Ectodermal cell (in vitro differentiated cells): ENCODE data around the gene ITCH. TPM values are rescaled to one million over a fixed set of nuclear protein-coding genes. Genes with fewer than 3 reads are reported as not detected.
A peak's percentile ranks its signal among the peaks of the same experiment; 100 is the strongest.
"Not testable (repeated sequence)": the region's sequence is repeated elsewhere in the genome, so short reads cannot be mapped to it uniquely, and the experiment has no call there.

Source experiments
- H3K27ac ChIP-seq: 2 replicates; pipeline ENCODE4 v1.7.0; 2013; ENCODE audit warnings: mild to moderate bottlenecking, low read depth, low read length; ENCODE audit not compliant: insufficient read depth, poor library complexity, severe bottlenecking
- H3K27me3 ChIP-seq: 2 replicates; pipeline ENCODE4 v1.7.0; 2013; ENCODE audit warnings: mild to moderate bottlenecking, low read length; ENCODE audit not compliant: insufficient read depth, control insufficient read depth, poor library complexity, severe bottlenecking
- H3K36me3 ChIP-seq: one replicate; pipeline ENCODE4 v1.7.0; 2013; ENCODE audit warnings: low read length; ENCODE audit not compliant: control insufficient read depth, insufficient read depth
- H3K4me1 ChIP-seq: one replicate; pipeline ENCODE4 v1.7.0; 2013; ENCODE audit warnings: low read length; ENCODE audit not compliant: control insufficient read depth, insufficient read depth
- H3K4me3 ChIP-seq: 2 replicates; pipeline ENCODE4 v1.7.0; 2013; ENCODE audit warnings: low read depth, low read length, control low read depth; ENCODE audit not compliant: insufficient read depth
- H3K9me3 ChIP-seq: 2 replicates; pipeline ENCODE4 v1.7.0; 2013; ENCODE audit warnings: mild to moderate bottlenecking, low read length, moderate library complexity; ENCODE audit not compliant: control insufficient read depth
- WGBS, 2 experiments: methylation state at CpG; one replicate each; pipeline ENCODE4 v1.1.7; 2013; ENCODE audit warnings: missing lambda C conversion rate in 2 of 2; 5-methylcytosine and 5-hydroxymethylcytosine counted together
- polyA plus RNA-seq, 4 experiments: library from polyadenylated mRNA; stranded (reverse); fragments of 50-300 nt; gene quantifications; one replicate each; pipeline ENCODE4 v1.2.3, GENCODE V29; 2013

ITCH gene
- polyA plus RNA-seq (2013, experiment 1 of 4): 37.4 TPM
- 32.8 TPM for polyA plus RNA-seq (2013, experiment 2 of 4)
- 27.2 TPM for polyA plus RNA-seq (2013, experiment 3 of 4)
- polyA plus RNA-seq (2013, experiment 4 of 4): 31.4 TPM

DNA sequence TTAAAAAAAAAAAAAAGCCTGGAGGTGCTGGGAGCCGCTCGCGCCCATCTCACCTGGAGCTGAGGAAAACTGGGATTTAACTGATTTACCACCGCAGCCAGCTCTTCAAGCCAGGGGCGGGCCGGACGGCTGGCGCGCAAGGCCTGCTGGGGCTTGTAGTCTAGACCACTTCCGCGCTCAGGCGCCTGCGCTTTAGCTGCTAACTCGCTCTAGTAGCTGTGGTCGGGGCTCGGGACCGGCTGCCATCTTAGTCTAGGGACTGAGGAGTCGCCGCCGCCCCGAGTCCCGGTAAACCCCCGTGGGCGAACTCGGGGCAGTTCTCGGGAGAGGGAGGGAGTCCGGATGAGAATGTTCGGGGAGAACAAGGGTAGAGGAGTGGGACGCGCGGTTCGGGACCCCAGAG lies at the start of gene ITCH:
Gene ITCH (plus strand): TSS at position 212 of the 403 bp plus-strand sequence. CDS start 30,539 bp downstream, outside the sequence.
- WGBS, 2 experiments: 0 to 1% methylated on average over 32 of the region's 32 CpGs
- Histone ChIP-seq H3K27me3 (no peaks in the 10 kb centered on the region), H3K27ac (no peak within 1 kb of the TSS), H3K4me3 (peak within 1 kb of the TSS; percentile 93), H3K36me3 (no peaks in the 10 kb centered on the region), H3K9me3 (no peaks in the 10 kb centered on the region), H3K4me1 (peaks cover 9% of the 10 kb centered on the region)

GRCh38 chr20:34315236-34315635 lies 47.8 kb upstream of the ITCH start:
- Histone ChIP-seq H3K27ac (no peak overlapping the region), H3K36me3 (no peaks in the 10 kb centered on the region), H3K27me3 (peaks cover 20% of the 10 kb centered on the region), H3K9me3 (no peaks in the 10 kb centered on the region), H3K4me3 (no peak overlapping the region), H3K4me1 (no peaks in the 10 kb centered on the region)
- 90 to 91% methylated on average over 3 of the region's 3 CpGs for WGBS, 2 experiments

- Histone ChIP-seq H3K27me3 (peaks cover 13% of the 10 kb centered on the region), H3K36me3 (no peaks in the 10 kb centered on the region), H3K4me3 (no peak overlapping the region), H3K27ac (no peak overlapping the region), H3K4me1 (no peaks in the 10 kb centered on the region), H3K9me3 (no peaks in the 10 kb centered on the region)
- WGBS, 2 experiments: 97 to 99% methylated on average over 4 to 6 of the region's 6 CpGs
Measured at GRCh38 chr20:34316196-34316814, 46.8 kb upstream of the ITCH start.

DNA sequence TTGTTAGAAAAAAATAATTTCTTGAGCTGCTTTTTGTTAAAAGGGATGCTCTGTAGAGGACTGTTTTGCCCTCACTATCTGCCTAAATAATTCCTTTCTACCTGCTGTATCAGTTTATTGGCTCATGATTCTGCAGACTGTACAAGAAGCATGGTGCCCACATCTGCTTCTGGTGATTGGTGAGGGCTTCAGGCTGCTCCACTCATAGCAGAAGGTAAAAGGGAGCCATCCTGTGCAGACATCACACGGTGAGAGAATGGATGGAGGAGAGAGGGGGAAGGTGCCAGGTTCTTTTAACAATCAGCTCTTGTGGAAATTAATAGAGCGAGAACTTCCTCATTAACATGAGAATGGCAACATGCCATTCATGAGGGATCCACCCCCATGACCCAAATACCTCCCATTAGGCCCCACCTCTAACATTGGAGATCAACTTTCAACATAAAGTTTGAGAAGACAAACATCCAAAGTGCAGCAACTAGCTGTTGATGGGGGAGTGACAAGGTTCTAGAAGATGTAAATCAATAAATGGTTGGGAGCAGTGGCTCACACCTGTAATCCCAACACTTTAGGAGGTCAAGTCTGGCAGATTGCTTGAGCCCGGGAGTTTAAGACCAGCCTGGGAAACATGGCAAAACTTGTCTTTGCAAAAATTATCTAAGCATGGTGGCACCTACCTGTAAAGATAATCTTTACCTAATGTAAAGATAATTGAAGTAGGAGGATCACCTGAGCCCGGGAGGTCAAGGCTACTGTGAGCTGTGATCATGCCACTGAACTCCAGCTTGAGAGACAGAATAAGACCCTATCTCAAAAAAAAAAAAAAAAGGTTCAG lies 44.2 kb upstream of the ITCH start:
- no peak overlapping the region for H3K27ac ChIP-seq
- no peaks in the 10 kb centered on the region for H3K36me3 ChIP-seq
- H3K27me3 ChIP-seq: no peaks in the 10 kb centered on the region
- 61 to 71% methylated on average over 4 of the region's 4 CpGs for WGBS, 2 experiments
- H3K9me3 ChIP-seq: no peaks in the 10 kb centered on the region
- no peak overlapping the region for H3K4me3 ChIP-seq
- H3K4me1 ChIP-seq: no peaks in the 10 kb centered on the region

DNA sequence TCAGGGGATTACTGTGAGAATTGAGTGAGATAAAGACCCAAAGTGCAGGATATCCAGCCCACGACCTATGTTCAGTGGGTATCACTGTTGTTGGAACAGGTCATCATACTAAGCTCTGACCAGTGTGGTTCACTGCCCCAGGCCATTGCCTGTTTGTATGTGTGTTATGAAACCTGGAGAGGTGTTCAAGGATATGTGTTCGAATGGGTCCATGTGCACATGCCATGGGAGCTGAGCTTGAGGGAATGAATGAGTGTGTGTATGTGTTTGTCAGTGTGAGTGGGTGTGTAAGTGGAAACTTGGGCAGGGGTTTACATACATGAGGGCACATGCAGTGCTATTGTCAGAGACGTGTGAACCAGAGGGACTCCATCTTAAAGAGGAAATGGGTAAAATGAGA lies 42.2 kb upstream of the ITCH start:
- peaks cover 5% of the 10 kb centered on the region for H3K4me1 ChIP-seq
- H3K36me3 ChIP-seq: no peaks in the 10 kb centered on the region
- H3K4me3 ChIP-seq: no peak overlapping the region
- H3K27me3 ChIP-seq: no peaks in the 10 kb centered on the region
- no peak overlapping the region for H3K27ac ChIP-seq
- WGBS, 2 experiments: 85 to 92% methylated on average over 3 of the region's 3 CpGs
- no peaks in the 10 kb centered on the region for H3K9me3 ChIP-seq

- Histone ChIP-seq H3K27me3 (no peaks in the 10 kb centered on the region), H3K36me3 (no peaks in the 10 kb centered on the region), H3K9me3 (no peaks in the 10 kb centered on the region), H3K4me3 (no peak overlapping the region), H3K4me1 (peaks cover 5% of the 10 kb centered on the region), H3K27ac (no peak overlapping the region)
- 80 to 84% methylated on average over 9 of the region's 9 CpGs for WGBS, 2 experiments
Measured at GRCh38 chr20:34322267-34323105, 40.6 kb upstream of the ITCH start.

GRCh38 chr20:34324541-34324940 lies 38.5 kb upstream of the ITCH start:
- H3K27ac ChIP-seq: no peak overlapping the region
- H3K36me3 ChIP-seq: no peaks in the 10 kb centered on the region
- no peak overlapping the region for H3K4me3 ChIP-seq
- H3K9me3 ChIP-seq: no peaks in the 10 kb centered on the region
- 61 to 66% methylated on average over 2 of the region's 2 CpGs for WGBS, 2 experiments
- H3K4me1 ChIP-seq: peaks cover 5% of the 10 kb centered on the region
- no peaks in the 10 kb centered on the region for H3K27me3 ChIP-seq

DNA sequence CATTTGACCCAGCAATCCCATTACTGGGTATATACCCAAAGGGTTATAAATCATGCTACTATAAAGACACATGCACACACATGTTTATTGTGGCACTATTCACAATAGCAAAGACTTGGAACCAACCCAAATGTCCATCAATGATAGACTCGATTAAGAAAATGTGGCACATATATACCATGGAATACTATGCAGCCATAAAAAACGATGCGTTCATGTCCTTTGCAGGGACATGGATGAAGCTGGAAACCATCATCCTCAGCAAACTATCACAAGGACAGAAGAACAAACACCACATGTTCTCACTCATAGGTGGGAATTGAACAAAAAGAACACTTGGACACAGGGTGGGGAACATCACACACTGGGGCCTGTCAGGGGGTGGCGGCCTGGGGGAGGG lies 34.9 kb upstream of the ITCH start:
- H3K36me3 ChIP-seq, H3K27me3 ChIP-seq, H3K4me1 ChIP-seq, H3K27ac ChIP-seq, H3K9me3 ChIP-seq, H3K4me3 ChIP-seq: not testable (repeated sequence)
- WGBS, 2 experiments: 90 to 91% methylated on average over 4 of the region's 4 CpGs

DNA sequence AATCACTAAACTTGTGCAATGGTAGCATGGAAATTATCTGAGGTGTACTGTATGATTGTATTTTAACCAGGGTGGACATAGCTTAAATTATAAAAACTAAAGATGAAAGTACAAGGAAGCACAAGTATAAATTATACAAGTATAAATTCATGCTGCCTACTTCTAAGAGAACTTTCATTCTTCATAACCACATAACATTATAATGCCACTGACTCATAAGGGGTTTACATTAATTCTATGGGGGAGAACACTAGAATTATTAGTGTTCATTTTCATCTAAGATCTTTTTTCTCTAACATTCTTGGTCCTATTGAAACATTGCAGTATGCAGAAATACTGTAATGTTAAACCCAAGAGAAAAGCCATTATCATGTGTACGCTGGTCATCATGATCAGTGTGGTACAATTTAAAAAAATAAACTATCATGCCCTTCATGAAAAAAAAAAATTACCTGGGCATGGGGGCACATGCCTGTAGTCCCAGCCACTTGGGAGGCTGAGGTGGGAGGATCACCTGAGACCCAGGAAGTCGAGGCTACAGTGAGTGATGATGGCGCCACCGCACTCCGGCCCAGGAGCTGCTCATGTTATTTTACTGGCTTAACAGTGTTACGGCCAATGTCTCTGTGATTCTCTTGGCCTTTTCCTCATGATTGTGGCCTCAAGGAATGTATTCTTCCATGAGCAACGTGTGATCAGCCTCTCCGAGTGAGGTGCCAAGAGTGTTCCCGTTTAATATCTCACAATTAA lies 34.0 kb upstream of the ITCH start:
- Histone ChIP-seq H3K36me3 (no peaks in the 10 kb centered on the region), H3K4me3 (no peak overlapping the region), H3K9me3 (no peaks in the 10 kb centered on the region), H3K27me3 (no peaks in the 10 kb centered on the region), H3K4me1 (peaks cover 5% of the 10 kb centered on the region), H3K27ac (no peak overlapping the region)
- WGBS, 2 experiments: 93 to 95% methylated on average over 8 to 9 of the region's 9 CpGs
